Measurements from ENCODE around the gene LRPAP1.
"Not testable (repeated sequence)": the region's sequence is repeated elsewhere in the genome, so short reads cannot be mapped to it uniquely, and the experiment has no call there.

Gene LRPAP1

DNA sequence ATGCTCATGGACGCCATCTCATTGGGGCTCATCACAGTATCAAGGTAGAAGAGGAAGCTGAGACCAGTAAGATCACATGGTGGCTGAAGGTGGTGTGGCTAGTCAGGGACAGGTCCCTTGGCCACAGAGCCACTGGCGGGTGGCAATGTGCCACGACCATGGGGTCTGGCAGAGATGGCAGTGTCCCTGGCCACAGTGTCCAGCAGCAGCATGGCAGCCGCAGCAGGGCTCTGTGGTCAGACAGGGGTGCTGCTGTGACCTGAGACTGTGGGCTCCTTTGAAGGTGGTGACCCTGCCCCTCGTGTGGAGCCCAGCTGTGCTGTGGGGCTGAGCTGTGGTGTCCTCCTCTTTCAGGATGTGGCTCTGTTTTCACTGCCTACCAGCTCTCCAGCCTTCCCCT lies 71.3 kb downstream of the LRPAP1 start:
- no peak for DNase-seq (ENCODE audit: low read depth)

DNA sequence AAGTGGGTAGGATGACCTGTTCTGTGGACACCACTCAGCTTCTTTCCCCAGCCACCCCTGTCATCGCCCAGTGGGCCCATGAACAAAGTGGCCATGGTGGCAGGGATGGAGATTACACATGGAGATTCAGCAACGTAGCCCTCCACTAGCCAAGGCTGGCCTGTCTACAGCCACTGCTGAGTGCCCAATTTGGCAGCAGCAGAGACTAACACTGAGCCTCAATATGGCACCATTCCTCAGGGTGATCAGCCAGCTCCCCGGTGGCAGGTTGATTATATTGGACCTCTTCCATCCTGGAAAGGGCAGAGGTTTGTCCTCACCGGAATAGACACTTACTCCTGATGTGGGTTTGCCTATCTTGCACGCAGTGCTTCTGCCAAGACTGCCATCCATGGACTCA lies 73.1 kb downstream of the LRPAP1 start:
- DNase-seq (ENCODE audit: low read depth) = not testable (repeated sequence)

DNA sequence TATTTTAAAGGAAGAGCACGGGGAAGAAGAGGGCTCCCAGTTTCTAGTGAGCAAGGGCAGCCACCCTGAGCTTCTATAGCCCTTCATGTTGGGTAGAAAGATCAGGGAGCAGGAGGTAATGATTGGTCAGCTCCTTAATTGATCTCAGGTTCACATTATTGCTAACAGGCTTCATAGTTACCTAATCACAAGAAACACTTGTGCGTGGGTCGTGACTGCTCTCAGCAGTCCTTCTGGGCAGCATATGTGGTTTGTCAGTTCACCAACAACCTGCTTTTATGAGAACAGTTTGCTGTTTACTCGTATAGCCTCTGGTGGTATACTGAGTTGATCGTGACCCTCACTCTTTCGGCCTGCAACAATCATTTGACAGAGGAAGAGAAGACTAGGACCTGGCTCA lies 73.9 kb downstream of the LRPAP1 start:
- DNase-seq (ENCODE audit: low read depth) = no peak

DNA sequence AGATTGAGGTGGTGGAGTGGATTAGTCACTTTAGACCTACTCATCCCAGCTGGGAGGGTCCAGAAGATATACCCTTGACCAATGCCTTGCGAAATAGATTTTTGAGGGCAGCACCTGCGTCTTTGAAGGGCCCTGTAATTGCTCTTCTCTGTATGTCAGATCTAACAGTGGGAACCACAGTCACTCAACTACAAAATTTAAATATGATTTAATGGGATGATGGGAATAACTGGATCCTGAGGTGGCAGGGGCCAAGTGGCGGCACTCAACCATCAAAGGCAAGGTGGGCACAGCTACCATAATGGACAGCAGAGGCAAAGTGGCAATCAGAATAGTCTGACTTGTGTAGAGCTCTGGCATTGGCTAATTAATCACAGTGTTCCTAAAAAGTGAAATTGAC lies 76.6 kb downstream of the LRPAP1 start:
- DNase-seq (ENCODE audit: low read depth) = not testable (repeated sequence)
